KOPT-K1 (cell line): ENCODE results near the gene CBARP.

Experiments
- H3K27ac ChIP-seq: fragments of 200-600 bp; sonication (generic); 2 replicates; pipeline ENCODE4 v1.5.1; 2016; ENCODE audit warnings: antibody characterized with exemption, mild to moderate bottlenecking, low read depth, low read length; ENCODE audit not compliant: poor library complexity, severe bottlenecking
- H3K36me3 ChIP-seq: fragments of 200-600 bp; sonication (generic); 2 replicates; pipeline ENCODE4 v1.5.1; 2017; ENCODE audit warnings: antibody characterized with exemption, mild to moderate bottlenecking, low read length, moderate library complexity; ENCODE audit not compliant: insufficient read depth
- H3K9me3 ChIP-seq: fragments of 200-600 bp; sonication (generic); 2 replicates; pipeline ENCODE4 v1.5.1; 2017; ENCODE audit warnings: antibody characterized with exemption, low read length, mild to moderate bottlenecking; ENCODE audit not compliant: insufficient read depth, poor library complexity, severe bottlenecking

CBARP gene

GRCh38 chr19:1270213-1270853, 32.5 kb upstream of the CBARP start:
- peaks cover 52% of the 10 kb centered on the region for H3K36me3 ChIP-seq
- H3K9me3 ChIP-seq: no peaks in the 10 kb centered on the region
- H3K27ac ChIP-seq: peak overlapping the region; percentile 95

GRCh38 chr19:1269478-1270212, 31.8 kb upstream of the CBARP start:
- no peaks in the 10 kb centered on the region for H3K9me3 ChIP-seq
- H3K27ac ChIP-seq: peak overlapping the region; percentile 95
- H3K36me3 ChIP-seq: peaks cover 47% of the 10 kb centered on the region

- peaks cover 42% of the 10 kb centered on the region for H3K36me3 ChIP-seq
Observed at GRCh38 chr19:1269065-1269477, 31.3 kb upstream of the CBARP start, which contains the start of gene CIRBP. Gene CIRBP, plus strand, starts transcription at chr19:1269332. Its CDS starts 1,602 bp downstream, at chr19:1270934.

GRCh38 chr19:1268226-1269064, 30.6 kb upstream of the CBARP start:
- peak overlapping the region; percentile 95 for H3K27ac ChIP-seq
- peaks cover 35% of the 10 kb centered on the region for H3K36me3 ChIP-seq
- no peaks in the 10 kb centered on the region for H3K9me3 ChIP-seq

More at GRCh38 chr19:1269065-1269477, 31.3 kb upstream of the CBARP start, which contains the start of gene CIRBP:
- H3K27ac ChIP-seq: peak within 1 kb of the TSS; percentile 95
- no peaks in the 10 kb centered on the region for H3K9me3 ChIP-seq

- H3K9me3 ChIP-seq: no peaks in the 10 kb centered on the region
- H3K36me3 ChIP-seq: peaks cover 27% of the 10 kb centered on the region
- no peak overlapping the region for H3K27ac ChIP-seq
Observed at GRCh38 chr19:1267477-1268225, 29.8 kb upstream of the CBARP start.

GRCh38 chr19:1266916-1267476, 29.2 kb upstream of the CBARP start:
- H3K27ac ChIP-seq: peak overlapping the region; percentile 21
- peaks cover 21% of the 10 kb centered on the region for H3K36me3 ChIP-seq
- H3K9me3 ChIP-seq: no peaks in the 10 kb centered on the region

GRCh38 chr19:1266129-1266915, 28.5 kb upstream of the CBARP start:
- Histone ChIP-seq H3K9me3 (no peaks in the 10 kb centered on the region), H3K36me3 (peaks cover 14% of the 10 kb centered on the region), H3K27ac (peak overlapping the region; percentile 21)

GRCh38 chr19:1265615-1266128, 27.9 kb upstream of the CBARP start:
- Histone ChIP-seq H3K27ac (no peak overlapping the region), H3K36me3 (peaks cover 8% of the 10 kb centered on the region), H3K9me3 (no peaks in the 10 kb centered on the region)

- Histone ChIP-seq H3K36me3 (0 out of 2 replicates have a peak, but pooled peaks cover under 1% of the 10 kb centered on the region), H3K9me3 (no peaks in the 10 kb centered on the region), H3K27ac (no peak overlapping the region)
Observed at GRCh38 chr19:1264801-1265614, 27.2 kb upstream of the CBARP start.

GRCh38 chr19:1263188-1263587, 25.4 kb upstream of the CBARP start:
- Histone ChIP-seq H3K9me3 (no peaks in the 10 kb centered on the region), H3K36me3 (peaks cover 3% of the 10 kb centered on the region; the same call in 1 of the 2 replicates), H3K27ac (no peak overlapping the region)

- H3K36me3 ChIP-seq: peaks cover 8% of the 10 kb centered on the region
- no peaks in the 10 kb centered on the region for H3K9me3 ChIP-seq
- peak overlapping the region; percentile 87 for H3K27ac ChIP-seq
Observed at GRCh38 chr19:1262623-1263123, 24.9 kb upstream of the CBARP start.

GRCh38 chr19:1261798-1262622, 24.2 kb upstream of the CBARP start:
- Histone ChIP-seq H3K27ac (peak overlapping the region; percentile 87), H3K9me3 (no peaks in the 10 kb centered on the region), H3K36me3 (peaks cover 14% of the 10 kb centered on the region)
